ENCODE results near the gene SOHLH1. TPM values are rescaled to one million over a fixed set of nuclear protein-coding genes. Genes with fewer than 3 reads are reported as not detected.

The SOHLH1 gene
- total RNA-seq, 1 donor from 2014 or later: not detected

DNA sequence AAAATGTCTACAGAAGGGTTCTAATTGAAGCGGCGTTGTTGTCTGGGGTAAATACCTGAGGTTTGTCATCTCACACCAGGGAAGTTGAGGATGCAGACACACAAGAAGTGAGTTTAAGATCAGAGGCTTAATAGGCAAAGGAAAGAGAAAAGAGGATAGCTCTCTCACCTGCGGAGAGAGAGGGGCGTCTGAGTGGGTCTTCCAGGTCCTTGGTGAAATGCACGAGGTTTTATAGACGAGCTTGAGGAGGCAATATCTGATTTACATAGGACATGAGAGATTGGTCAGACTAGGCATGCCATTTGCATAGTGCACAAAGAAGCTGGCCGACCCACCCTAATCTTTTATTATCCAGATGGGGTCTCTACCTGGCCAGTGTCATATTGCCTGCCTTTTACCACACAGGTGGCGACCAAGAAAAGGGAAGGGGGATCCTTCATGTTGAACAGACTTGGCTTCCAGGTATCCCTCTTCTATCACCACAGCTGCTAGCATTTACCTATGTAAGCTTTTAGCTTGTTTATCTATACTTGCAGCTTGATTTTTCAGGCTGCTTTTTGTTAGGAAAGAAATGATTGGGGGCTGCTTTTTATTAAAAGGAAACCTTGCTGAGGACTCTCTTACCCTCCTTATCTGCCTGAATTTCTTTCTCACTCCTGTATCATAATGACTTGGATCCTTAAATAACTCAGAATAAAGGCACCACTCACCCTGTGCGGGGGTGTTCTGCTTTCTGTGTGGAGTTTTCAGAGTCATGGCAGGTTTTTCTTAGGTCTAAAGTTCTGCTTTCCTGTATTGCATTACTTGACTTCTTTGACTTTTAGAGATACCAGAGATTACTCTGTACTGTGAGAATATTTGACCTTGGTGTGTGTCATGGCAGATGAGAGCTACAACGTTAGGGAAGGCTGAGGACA, 50.5 kb downstream of the SOHLH1 start:
- H3K4me1 Mint-ChIP-seq (ENCODE audit: low read depth, unreplicated experiment): no peaks in the 10 kb centered on the region
- no peak overlapping the region for H3K4me3 Mint-ChIP-seq (ENCODE audit: unreplicated experiment)
- TF ChIP-seq, protein P1, sequence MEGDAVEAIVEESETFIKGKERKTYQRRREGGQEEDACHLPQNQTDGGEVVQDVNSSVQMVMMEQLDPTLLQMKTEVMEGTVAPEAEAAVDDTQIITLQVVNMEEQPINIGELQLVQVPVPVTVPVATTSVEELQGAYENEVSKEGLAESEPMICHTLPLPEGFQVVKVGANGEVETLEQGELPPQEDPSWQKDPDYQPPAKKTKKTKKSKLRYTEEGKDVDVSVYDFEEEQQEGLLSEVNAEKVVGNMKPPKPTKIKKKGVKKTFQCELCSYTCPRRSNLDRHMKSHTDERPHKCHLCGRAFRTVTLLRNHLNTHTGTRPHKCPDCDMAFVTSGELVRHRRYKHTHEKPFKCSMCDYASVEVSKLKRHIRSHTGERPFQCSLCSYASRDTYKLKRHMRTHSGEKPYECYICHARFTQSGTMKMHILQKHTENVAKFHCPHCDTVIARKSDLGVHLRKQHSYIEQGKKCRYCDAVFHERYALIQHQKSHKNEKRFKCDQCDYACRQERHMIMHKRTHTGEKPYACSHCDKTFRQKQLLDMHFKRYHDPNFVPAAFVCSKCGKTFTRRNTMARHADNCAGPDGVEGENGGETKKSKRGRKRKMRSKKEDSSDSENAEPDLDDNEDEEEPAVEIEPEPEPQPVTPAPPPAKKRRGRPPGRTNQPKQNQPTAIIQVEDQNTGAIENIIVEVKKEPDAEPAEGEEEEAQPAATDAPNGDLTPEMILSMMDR (IDR thresholded peaks at IDR 0.05; ENCODE audit: partially characterized antibody, unreplicated experiment): no peak
- H3K9me3 Mint-ChIP-seq (ENCODE audit: unreplicated experiment): peaks cover 30% of the 10 kb centered on the region
- H3K27ac Mint-ChIP-seq (ENCODE audit: unreplicated experiment): no peak overlapping the region
- no peak for DNase-seq
- H3K27me3 Mint-ChIP-seq (ENCODE audit: unreplicated experiment): peaks cover 6% of the 10 kb centered on the region
- peaks cover 39% of the 10 kb centered on the region for H3K36me3 Mint-ChIP-seq (ENCODE audit: unreplicated experiment)

DNA sequence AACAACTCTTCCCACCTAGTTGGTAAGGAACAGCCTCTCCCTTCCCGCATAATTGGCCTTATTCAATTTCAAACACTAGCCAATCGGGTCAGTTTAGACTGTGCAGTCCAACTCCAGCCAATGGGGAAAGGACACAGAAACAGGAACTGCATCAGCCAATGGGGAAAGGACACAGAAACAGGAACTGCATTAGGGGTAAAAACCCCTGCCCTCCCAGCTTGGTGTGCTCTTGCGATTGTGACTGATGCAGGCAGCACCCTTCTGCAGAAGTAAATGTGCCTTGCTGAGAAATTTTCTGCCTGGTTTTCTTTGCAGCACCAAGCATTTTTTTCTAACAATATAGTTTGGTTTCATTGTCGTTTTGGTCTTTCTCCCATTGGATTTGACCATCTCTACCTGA, 51.4 kb downstream of the SOHLH1 start:
- peaks cover 6% of the 10 kb centered on the region for H3K27me3 Mint-ChIP-seq (ENCODE audit: unreplicated experiment)
- no peaks in the 10 kb centered on the region for H3K4me1 Mint-ChIP-seq (ENCODE audit: low read depth, unreplicated experiment)
- peaks cover 39% of the 10 kb centered on the region for H3K36me3 Mint-ChIP-seq (ENCODE audit: unreplicated experiment)
- H3K9me3 Mint-ChIP-seq (ENCODE audit: unreplicated experiment): peaks cover 34% of the 10 kb centered on the region
- DNase-seq: no peak
- H3K4me3 Mint-ChIP-seq (ENCODE audit: unreplicated experiment): no peak overlapping the region
- no peak overlapping the region for H3K27ac Mint-ChIP-seq (ENCODE audit: unreplicated experiment)
- TF ChIP-seq, protein P1 (IDR thresholded peaks at IDR 0.05; ENCODE audit: partially characterized antibody, unreplicated experiment): no peak

DNA sequence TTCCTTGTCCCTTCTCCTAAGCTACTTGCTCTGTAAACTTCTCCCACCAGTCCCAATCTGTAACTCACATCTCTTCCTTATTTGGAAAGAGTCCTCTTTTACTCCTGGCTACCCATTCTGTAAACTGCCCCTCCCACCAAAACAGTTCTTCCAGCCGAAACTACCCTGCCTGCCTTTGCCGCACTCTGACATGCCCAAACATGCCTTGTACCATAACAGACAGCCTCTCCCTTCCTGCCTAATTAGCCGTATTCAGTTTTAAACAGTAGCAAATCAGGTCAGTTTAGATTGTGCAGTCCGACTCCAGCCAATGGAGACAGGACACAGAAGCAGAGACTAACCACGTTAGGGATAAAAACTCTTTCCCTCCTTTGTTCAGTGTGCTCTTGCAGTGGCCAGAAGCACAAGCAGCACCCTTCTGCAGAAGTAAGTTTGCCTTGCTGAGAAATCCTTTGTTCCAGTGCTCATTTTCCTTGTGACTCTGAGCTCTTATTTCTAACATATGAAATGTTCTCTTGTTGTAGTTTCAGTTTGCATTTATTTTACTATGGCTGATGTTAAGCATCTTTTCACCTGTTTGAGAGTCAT, 54.6 kb downstream of the SOHLH1 start:
- Mint-ChIP-seq H3K27ac (ENCODE audit: unreplicated experiment) (no peak overlapping the region), H3K9me3 (ENCODE audit: unreplicated experiment) (peaks cover 24% of the 10 kb centered on the region), H3K4me1 (ENCODE audit: low read depth, unreplicated experiment) (no peaks in the 10 kb centered on the region), H3K27me3 (ENCODE audit: unreplicated experiment) (peaks cover 4% of the 10 kb centered on the region), H3K36me3 (ENCODE audit: unreplicated experiment) (peaks cover 32% of the 10 kb centered on the region), H3K4me3 (ENCODE audit: unreplicated experiment) (no peak overlapping the region)
- DNase-seq: no peak
- TF ChIP-seq, protein P1 (IDR thresholded peaks at IDR 0.05; ENCODE audit: partially characterized antibody, unreplicated experiment): no peak

Other genes with a start within 250 kb of the SOHLH1 start
- 22.2 TPM for gene PPP1R26, start 219.7 kb downstream of the SOHLH1 start, total RNA-seq (ENCODE audit: unreplicated experiment)
- gene MRPS2, start 198.8 kb downstream of the SOHLH1 start, total RNA-seq (ENCODE audit: unreplicated experiment): 30.7 TPM
- gene LCN1, start 178.0 kb downstream of the SOHLH1 start, total RNA-seq (ENCODE audit: unreplicated experiment): not detected
- gene OBP2A, start 153.4 kb downstream of the SOHLH1 start, total RNA-seq (ENCODE audit: unreplicated experiment): not detected
- gene PAEP, start 137.7 kb downstream of the SOHLH1 start, total RNA-seq (ENCODE audit: unreplicated experiment): not detected
- gene GLT6D1, start 59.9 kb downstream of the SOHLH1 start, total RNA-seq (ENCODE audit: unreplicated experiment): not detected
- not detected for gene LCN9, start 36.2 kb downstream of the SOHLH1 start, total RNA-seq (ENCODE audit: unreplicated experiment)
- gene KCNT1, start 2.7 kb upstream of the SOHLH1 start, total RNA-seq (ENCODE audit: unreplicated experiment): 0.76 TPM
- 150 TPM for gene CAMSAP1, start 208.1 kb upstream of the SOHLH1 start, total RNA-seq (ENCODE audit: unreplicated experiment)

Measured in glutamatergic neuron (in vitro differentiated cells).